NCI-H2227 treated with DMSO at 0.1 percent for 48 hours (cell line): Measurements from ENCODE around the gene DDX20.
"Not testable (repeated sequence)": the region's sequence is repeated elsewhere in the genome, so short reads cannot be mapped to it uniquely, and the experiment has no call there.

Source experiments
- DNase-seq: peaks from one replicate; lab custom pipeline; 2025; lab: John Stamatoyannopoulos, UW

Gene DDX20

GRCh38 chr1:111789666-111790316, 34.1 kb downstream of the DDX20 start:
- no peak for DNase-seq

GRCh38 chr1:111791776-111792175, 36.1 kb downstream of the DDX20 start:
- no peak for DNase-seq

GRCh38 chr1:111792249-111792648, 36.5 kb downstream of the DDX20 start:
- DNase-seq, result no peak

- no peak for DNase-seq
Observed at GRCh38 chr1:111793923-111794322, 38.2 kb downstream of the DDX20 start.

GRCh38 chr1:111795401-111795800, 39.7 kb downstream of the DDX20 start:
- no peak for DNase-seq

GRCh38 chr1:111798580-111798979, 42.9 kb downstream of the DDX20 start:
- DNase-seq, result no peak

GRCh38 chr1:111799722-111800121, 44.0 kb downstream of the DDX20 start:
- not testable (repeated sequence) for DNase-seq

- no peak for DNase-seq
Observed at GRCh38 chr1:111801071-111801850, 45.6 kb downstream of the DDX20 start.

- no peak for DNase-seq
Observed at GRCh38 chr1:111802110-111802509, 46.4 kb downstream of the DDX20 start.

GRCh38 chr1:111802984-111803383, 47.3 kb downstream of the DDX20 start:
- DNase-seq, result no peak

- no peak for DNase-seq
Observed at GRCh38 chr1:111803951-111804350, 48.2 kb downstream of the DDX20 start.

- DNase-seq, result no peak
Observed at GRCh38 chr1:111804776-111805175, 49.1 kb downstream of the DDX20 start.

GRCh38 chr1:111805251-111805650, 49.5 kb downstream of the DDX20 start:
- DNase-seq, result no peak

- DNase-seq, result no peak
Observed at GRCh38 chr1:111811891-111812290, 56.2 kb downstream of the DDX20 start.

GRCh38 chr1:111812306-111812705, 56.6 kb downstream of the DDX20 start:
- DNase-seq, result no peak

GRCh38 chr1:111813440-111814304, 58.0 kb downstream of the DDX20 start:
- DNase-seq, result no peak

- DNase-seq, result no peak
Observed at GRCh38 chr1:111814305-111814628, 58.6 kb downstream of the DDX20 start.

GRCh38 chr1:111814642-111815041, 58.9 kb downstream of the DDX20 start:
- no peak for DNase-seq
